H9 (cell line): ENCODE results near the gene UCMA. TPM values are rescaled to one million over a fixed set of nuclear protein-coding genes. Genes with fewer than 3 reads are reported as not detected.

Experiments
- DNase-seq: peaks from one replicate; pipeline ENCODE4 v3.0.0-alpha.2; 2017
- H2AFZ ChIP-seq: one replicate; pipeline ENCODE4 v1.6.1; 2013; ENCODE audit warnings: mild to moderate bottlenecking, low read length, control low read depth, moderate library complexity
- H2AK5ac ChIP-seq: 2 replicates; pipeline ENCODE4 v1.6.1; 2013; ENCODE audit warnings: low read length, control low read depth, mixed read lengths; ENCODE audit not compliant: insufficient read length
- H2BK120ac ChIP-seq: one replicate; pipeline ENCODE4 v1.6.1; 2013; ENCODE audit warnings: low read depth, mild to moderate bottlenecking, low read length, control low read depth, inconsistent platforms; ENCODE audit not compliant: poor library complexity, severe bottlenecking
- H2BK12ac ChIP-seq: 2 replicates; pipeline ENCODE4 v1.6.1; 2013; ENCODE audit warnings: low read length, control low read depth, mixed read lengths, low read depth; ENCODE audit not compliant: insufficient read length
- H2BK15ac ChIP-seq: 2 replicates; pipeline ENCODE4 v1.6.1; 2013; ENCODE audit warnings: low read depth, low read length, control low read depth
- H2BK20ac ChIP-seq: one replicate; pipeline ENCODE4 v1.6.1; 2013; ENCODE audit warnings: low read depth, mild to moderate bottlenecking, low read length, control low read depth, inconsistent platforms; ENCODE audit not compliant: poor library complexity, severe bottlenecking
- H2BK5ac ChIP-seq: 2 replicates; pipeline ENCODE4 v1.6.1; 2013; ENCODE audit warnings: low read length, control low read depth, mixed read lengths; ENCODE audit not compliant: insufficient read length
- H3K14ac ChIP-seq: 2 replicates; pipeline ENCODE4 v1.6.1; 2013; ENCODE audit warnings: low read length, control low read depth; ENCODE audit not compliant: insufficient read depth
- H3K18ac ChIP-seq: 2 replicates; pipeline ENCODE4 v1.6.1; 2013; ENCODE audit warnings: low read depth, mild to moderate bottlenecking, mixed read lengths, low read length, control low read depth; ENCODE audit not compliant: insufficient read length
- H3K23ac ChIP-seq: 2 replicates; pipeline ENCODE4 v1.6.1; 2013; ENCODE audit warnings: low read length, control low read depth, mixed read lengths, low read depth; ENCODE audit not compliant: insufficient read length
- H3K23me2 ChIP-seq: 2 replicates; pipeline ENCODE4 v1.6.1; 2013; ENCODE audit warnings: low read depth, mild to moderate bottlenecking, mixed read lengths, low read length, control low read depth; ENCODE audit not compliant: insufficient read length, poor library complexity, severe bottlenecking
- H3K27ac ChIP-seq: 2 replicates; pipeline ENCODE4 v1.5.1; 2013; ENCODE audit warnings: low read length, control low read depth, mixed read lengths, low read depth; ENCODE audit not compliant: insufficient read length
- H3K27me3 ChIP-seq: 2 replicates; pipeline ENCODE4 v1.6.1; 2013; ENCODE audit warnings: low read length, control low read depth, inconsistent platforms; ENCODE audit not compliant: insufficient read depth
- H3K4ac ChIP-seq: 2 replicates; pipeline ENCODE4 v1.6.1; 2013; ENCODE audit warnings: low read depth, mild to moderate bottlenecking, control low read depth, inconsistent platforms, low read length, moderate library complexity
- H3K4me1 ChIP-seq: 2 replicates; pipeline ENCODE4 v1.6.1; 2013; ENCODE audit warnings: low read length, control low read depth, inconsistent platforms; ENCODE audit not compliant: insufficient read depth
- H3K4me2 ChIP-seq: 2 replicates; pipeline ENCODE4 v1.6.1; 2013; ENCODE audit warnings: low read length, control low read depth, mixed read lengths; ENCODE audit not compliant: insufficient read length, insufficient read depth
- H3K56ac ChIP-seq: 2 replicates; pipeline ENCODE4 v1.6.1; 2013; ENCODE audit warnings: low read depth, mild to moderate bottlenecking, mixed read lengths, low read length, control low read depth; ENCODE audit not compliant: insufficient read length
- H3K79me1 ChIP-seq: 2 replicates; pipeline ENCODE4 v1.6.1; 2013; ENCODE audit warnings: low read depth, mild to moderate bottlenecking, moderate library complexity, low read length, control low read depth, inconsistent platforms; ENCODE audit not compliant: insufficient read depth, poor library complexity, severe bottlenecking
- H3K79me2 ChIP-seq: 2 replicates; pipeline ENCODE4 v1.6.1; 2013; ENCODE audit warnings: low read length, control low read depth, inconsistent platforms; ENCODE audit not compliant: insufficient read depth
- H3K9ac ChIP-seq: 2 replicates; pipeline ENCODE4 v1.6.1; 2013; ENCODE audit warnings: low read length, control low read depth, mixed read lengths; ENCODE audit not compliant: insufficient read length; ENCODE audit errors: extremely low read depth
- H3K9me3 ChIP-seq: one replicate; pipeline ENCODE4 v1.6.1; 2013; ENCODE audit warnings: low read depth, low read length, inconsistent platforms; ENCODE audit not compliant: control insufficient read depth
- H3T11ph ChIP-seq: one replicate; pipeline ENCODE4 v1.6.1; 2013; ENCODE audit warnings: mild to moderate bottlenecking, low read length, control low read depth, inconsistent platforms
- H4K20me1 ChIP-seq: one replicate; pipeline ENCODE4 v1.6.1; 2013; ENCODE audit not compliant: control insufficient read depth, insufficient read length, insufficient read depth
- H4K5ac ChIP-seq: 2 replicates; pipeline ENCODE4 v1.6.1; 2013; ENCODE audit warnings: low read depth, mild to moderate bottlenecking, mixed read lengths, low read length, control low read depth; ENCODE audit not compliant: insufficient read length
- H4K8ac ChIP-seq: replicated peaks from 2 replicates; pipeline ENCODE4 v1.6.1; 2013; ENCODE audit warnings: low read length, control low read depth, mixed read lengths, low read depth; ENCODE audit not compliant: insufficient read length
- H4K91ac ChIP-seq: 2 replicates; pipeline ENCODE4 v1.6.1; 2013; ENCODE audit warnings: low read depth, mild to moderate bottlenecking, moderate library complexity, mixed read lengths, low read length, control low read depth; ENCODE audit not compliant: insufficient read length
- H3K27ac Mint-ChIP-seq, 3 experiments: 2 replicates in 2 of 3; 3 replicates in 1 of 3; pipeline ENCODE4 v1.8.0; 2020 to 2021; ENCODE audit warnings: mixed read lengths in 3 of 3, mild to moderate bottlenecking in 1 of 3, moderate library complexity in 1 of 3
- H3K27me3 Mint-ChIP-seq: 2 replicates; pipeline ENCODE4 v1.8.0; 2021; ENCODE audit warnings: low read depth, mild to moderate bottlenecking, moderate library complexity, mixed read lengths
- H3K36me3 Mint-ChIP-seq, 3 experiments: 2 replicates in 2 of 3; 3 replicates in 1 of 3; pipeline ENCODE4 v1.8.0; 2020 to 2021; ENCODE audit warnings: low read depth in 3 of 3, mixed read lengths in 3 of 3; ENCODE audit not compliant: insufficient read depth in 1 of 3
- H3K4me1 Mint-ChIP-seq, 2 experiments: 2 replicates each; pipeline ENCODE4 v1.8.0; 2020; ENCODE audit warnings: mixed read lengths in 2 of 2
- H3K4me3 Mint-ChIP-seq, 2 experiments: 2 replicates in 1 of 2; 3 replicates in 1 of 2; pipeline ENCODE4 v1.8.0; 2020 to 2021; ENCODE audit warnings: mild to moderate bottlenecking in 2 of 2, mixed read lengths in 2 of 2, moderate library complexity in 1 of 2
- H3K9me3 Mint-ChIP-seq, 2 experiments: 2 replicates in 1 of 2; 3 replicates in 1 of 2; pipeline ENCODE4 v1.8.0; 2020; ENCODE audit warnings: mild to moderate bottlenecking in 2 of 2, mixed read lengths in 2 of 2, moderate library complexity in 1 of 2
- CTCF ChIP-seq: fragments of 200-600 bp; sonication (generic); conservative IDR thresholded peaks from 3 replicates; pipeline ENCODE4 v1.8.0; 2021; ENCODE audit warnings: antibody characterized with exemption, mild to moderate bottlenecking
- WGBS: extraction: QIAGEN DNeasy Blood & Tissue Kit; methylation state at CpG from one replicate; pipeline ENCODE4 v1.1.7; 2013; ENCODE audit warnings: missing lambda C conversion rate, low lambda C conversion rate, mixed read lengths; ENCODE audit not compliant: insufficient read length; ENCODE audit errors: extremely low coverage; 5-methylcytosine and 5-hydroxymethylcytosine counted together
- total RNA-seq: library from RNA; stranded (reverse); gene quantifications from 2 replicates; pipeline ENCODE4 v1.2.1, GENCODE V29; 2021

Gene UCMA
- total RNA-seq, 1 experiment from 2014 or later, result not detected

GRCh38 chr10:13188593-13188992, 45.6 kb downstream of the UCMA start:
- no peak overlapping the region for H3K23ac ChIP-seq
- no peak overlapping the region for H2BK20ac ChIP-seq
- no peak overlapping the region for H3K27ac ChIP-seq
- H2BK12ac ChIP-seq, result no peak overlapping the region
- no peak overlapping the region for H3K14ac ChIP-seq
- no peak overlapping the region for H2BK5ac ChIP-seq
- H4K20me1 ChIP-seq, result no peaks in the 10 kb centered on the region
- H4K8ac ChIP-seq, result no peak overlapping the region
- DNase-seq, result no peak
- no peak overlapping the region for H3K18ac ChIP-seq
- no peak overlapping the region for H3K9ac ChIP-seq
- H2AFZ ChIP-seq, result no peak overlapping the region
- TF ChIP-seq CTCF, result no peak
- H2BK120ac ChIP-seq, result no peak overlapping the region
- no peak overlapping the region for H3K4ac ChIP-seq
- H3K23me2 ChIP-seq, result no peaks in the 10 kb centered on the region
- no peaks in the 10 kb centered on the region for H3K9me3 ChIP-seq
- peak overlapping the region in 2 of 3 experiments; percentile 51 to 62; a peak in 2 of 7 replicates for H3K27ac Mint-ChIP-seq
- H3K4me1 Mint-ChIP-seq, result no peaks in the 10 kb centered on the region
- WGBS, result no CpG with 5 or more reads among the region's 10 CpGs
- H3K9me3 Mint-ChIP-seq, result peaks cover 2 to 5% of the 10 kb centered on the region in 2 experiments; a peak in 4 of 5 replicates
- H3K4me1 ChIP-seq, result no peaks in the 10 kb centered on the region
- no peaks in the 10 kb centered on the region for H3K27me3 ChIP-seq
- no peaks in the 10 kb centered on the region for H3K79me1 ChIP-seq
- H2BK15ac ChIP-seq, result no peak overlapping the region
- H3K56ac ChIP-seq, result no peak overlapping the region
- peaks cover 68 to 92% (median 86%) of the 10 kb centered on the region in 3 experiments for H3K36me3 Mint-ChIP-seq
- no peak overlapping the region for H3K4me3 Mint-ChIP-seq
- H3T11ph ChIP-seq, result no peak overlapping the region
- no peak overlapping the region for H2AK5ac ChIP-seq
- H3K27me3 Mint-ChIP-seq, result no peaks in the 10 kb centered on the region
- no peak overlapping the region for H3K4me2 ChIP-seq
- no peaks in the 10 kb centered on the region for H3K79me2 ChIP-seq
- H4K5ac ChIP-seq, result no peak overlapping the region
- H4K91ac ChIP-seq, result no peak overlapping the region
